ENCODE data around the gene CLDND1.

DNA sequence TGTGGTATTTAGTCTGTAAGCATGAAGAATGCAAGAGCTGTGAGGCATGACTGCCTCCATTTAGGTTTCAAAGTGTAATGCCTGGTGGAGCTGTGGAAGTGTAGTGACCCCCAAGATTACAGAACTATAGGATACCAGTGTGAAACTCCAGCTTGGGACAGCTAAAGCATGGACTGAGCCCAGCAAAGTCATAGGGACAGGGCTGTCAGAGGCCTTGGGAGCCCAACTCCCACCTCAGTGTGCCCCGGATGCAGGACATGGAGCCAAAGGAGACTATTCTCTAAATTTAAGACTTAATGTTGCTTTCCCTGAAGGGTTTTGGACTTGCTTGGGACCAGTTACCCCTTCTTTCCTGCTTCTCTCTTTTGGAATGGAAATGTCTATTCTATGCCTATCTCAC is 19.9 kb upstream of the CLDND1 start:
- TF ChIP-seq POLR2AphosphoS5 (IDR thresholded peaks at IDR 0.05) (no peak), POLR2A (IDR thresholded peaks at IDR 0.05) (no peak), EP300 (IDR thresholded peaks at IDR 0.05) (no peak)
- TF ChIP-seq, protein P1, sequence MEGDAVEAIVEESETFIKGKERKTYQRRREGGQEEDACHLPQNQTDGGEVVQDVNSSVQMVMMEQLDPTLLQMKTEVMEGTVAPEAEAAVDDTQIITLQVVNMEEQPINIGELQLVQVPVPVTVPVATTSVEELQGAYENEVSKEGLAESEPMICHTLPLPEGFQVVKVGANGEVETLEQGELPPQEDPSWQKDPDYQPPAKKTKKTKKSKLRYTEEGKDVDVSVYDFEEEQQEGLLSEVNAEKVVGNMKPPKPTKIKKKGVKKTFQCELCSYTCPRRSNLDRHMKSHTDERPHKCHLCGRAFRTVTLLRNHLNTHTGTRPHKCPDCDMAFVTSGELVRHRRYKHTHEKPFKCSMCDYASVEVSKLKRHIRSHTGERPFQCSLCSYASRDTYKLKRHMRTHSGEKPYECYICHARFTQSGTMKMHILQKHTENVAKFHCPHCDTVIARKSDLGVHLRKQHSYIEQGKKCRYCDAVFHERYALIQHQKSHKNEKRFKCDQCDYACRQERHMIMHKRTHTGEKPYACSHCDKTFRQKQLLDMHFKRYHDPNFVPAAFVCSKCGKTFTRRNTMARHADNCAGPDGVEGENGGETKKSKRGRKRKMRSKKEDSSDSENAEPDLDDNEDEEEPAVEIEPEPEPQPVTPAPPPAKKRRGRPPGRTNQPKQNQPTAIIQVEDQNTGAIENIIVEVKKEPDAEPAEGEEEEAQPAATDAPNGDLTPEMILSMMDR (IDR thresholded peaks at IDR 0.05) = no peak

All from stomach (tissue), 4 donors.